Posterior cingulate gyrus (tissue), 11 donors: Measurements from ENCODE around the gene DBI.

Experiments
- DNase-seq, 10 donors: peaks; one replicate each; pipeline versions ENCODE4 v3.0.0 to v3.0.0-alpha.2; 2020 to 2021; ENCODE audit warnings: mixed read lengths in 3 of 10
- intact Hi-C: fragments of 100-400 bp; cut with DNase I; formaldehyde crosslinking; loops from one replicate; pipeline ENCODE4 v1.15.1; 2023

DBI gene

GRCh38 chr2:119366649-119367471 is at the start of gene DBI, which contains the start of gene C2orf76:
DBI (plus strand) TSS chr2:119366977; CDS start chr2:119367052, 75 bp downstream.
C2orf76 (minus strand) TSS chr2:119366834; CDS start chr2:119339959, 26,875 bp downstream.
- peak; percentile 92 to 100 (median 96) for DNase-seq
- intact Hi-C loops: no loop called here

GRCh38 chr2:119317554-119317953 is 49.2 kb upstream of the DBI start:
- DNase-seq: no peak
- intact Hi-C loops: no loop called here

GRCh38 chr2:119319593-119319992 is 47.2 kb upstream of the DBI start:
- DNase-seq: no peak
- intact Hi-C loops: no loop called here

- no peak for DNase-seq
These were observed 43.3 kb upstream of the DBI start for GRCh38 chr2:119323459-119323858.

GRCh38 chr2:119324685-119325270 is 42.0 kb upstream of the DBI start:
- intact Hi-C loops: no loop called here
- no peak for DNase-seq

More at GRCh38 chr2:119323459-119323858, 43.3 kb upstream of the DBI start:
- intact Hi-C loops: no loop called here

- intact Hi-C loops: no loop called here
- no peak for DNase-seq
These were observed 39.8 kb upstream of the DBI start for GRCh38 chr2:119326938-119327337.

GRCh38 chr2:119327431-119327830 is 39.3 kb upstream of the DBI start:
- DNase-seq: no peak
- intact Hi-C loops: no loop called here

GRCh38 chr2:119332953-119333352 is 33.8 kb upstream of the DBI start:
- intact Hi-C loops: no loop called here
- no peak for DNase-seq

- intact Hi-C loops: no loop called here
- no peak for DNase-seq
These were observed 33.4 kb upstream of the DBI start for GRCh38 chr2:119333360-119333759.

- intact Hi-C loops: no loop called here
- DNase-seq: no peak
These were observed 32.9 kb upstream of the DBI start for GRCh38 chr2:119333833-119334232.

GRCh38 chr2:119337749-119338148 is 29.0 kb upstream of the DBI start:
- no peak for DNase-seq
- intact Hi-C loops: no loop called here

- DNase-seq: no peak
- intact Hi-C loops: no loop called here
These were observed 28.5 kb upstream of the DBI start for GRCh38 chr2:119338272-119338671.

GRCh38 chr2:119338826-119339561 is 27.8 kb upstream of the DBI start:
- intact Hi-C loops: no loop called here
- DNase-seq: no peak

- peak in 1 of 10 donors; percentile 67 for DNase-seq
- intact Hi-C loops: no loop called here
These were observed 27.2 kb upstream of the DBI start for GRCh38 chr2:119339562-119339923.

GRCh38 chr2:119341684-119342083 is 25.1 kb upstream of the DBI start:
- intact Hi-C loops: no loop called here
- DNase-seq: no peak

- intact Hi-C loops: no loop called here
These were observed 17.5 kb upstream of the DBI start for GRCh38 chr2:119349289-119349688.

GRCh38 chr2:119350311-119350998 is 16.3 kb upstream of the DBI start:
- intact Hi-C loops: no loop called here
- DNase-seq: peak in 2 of 10 donors; percentile 15 to 65

More at GRCh38 chr2:119349289-119349688, 17.5 kb upstream of the DBI start:
- DNase-seq: no peak

GRCh38 chr2:119352357-119352756 is 14.4 kb upstream of the DBI start:
- no peak for DNase-seq
- intact Hi-C loops: no loop called here

GRCh38 chr2:119354860-119355259 is 11.9 kb upstream of the DBI start:
- intact Hi-C loops: no loop called here
- DNase-seq: no peak

- DNase-seq: no peak
- intact Hi-C loops: no loop called here
These were observed 7.0 kb upstream of the DBI start for GRCh38 chr2:119359774-119360173.
